ENCODE results near the gene TET3. TPM values are rescaled to one million over a fixed set of nuclear protein-coding genes. Genes with fewer than 3 reads are reported as not detected.

TET3 gene
- total RNA-seq (ENCODE audit: low replicate concordance) = 34.6 and 71.5 TPM in 2 replicates
- long read RNA-seq, partial matches to known transcripts = 0 of 26 reads
- long read RNA-seq, other reads (novel, unspliced or antisense) = 26 of 26 reads

DNA sequence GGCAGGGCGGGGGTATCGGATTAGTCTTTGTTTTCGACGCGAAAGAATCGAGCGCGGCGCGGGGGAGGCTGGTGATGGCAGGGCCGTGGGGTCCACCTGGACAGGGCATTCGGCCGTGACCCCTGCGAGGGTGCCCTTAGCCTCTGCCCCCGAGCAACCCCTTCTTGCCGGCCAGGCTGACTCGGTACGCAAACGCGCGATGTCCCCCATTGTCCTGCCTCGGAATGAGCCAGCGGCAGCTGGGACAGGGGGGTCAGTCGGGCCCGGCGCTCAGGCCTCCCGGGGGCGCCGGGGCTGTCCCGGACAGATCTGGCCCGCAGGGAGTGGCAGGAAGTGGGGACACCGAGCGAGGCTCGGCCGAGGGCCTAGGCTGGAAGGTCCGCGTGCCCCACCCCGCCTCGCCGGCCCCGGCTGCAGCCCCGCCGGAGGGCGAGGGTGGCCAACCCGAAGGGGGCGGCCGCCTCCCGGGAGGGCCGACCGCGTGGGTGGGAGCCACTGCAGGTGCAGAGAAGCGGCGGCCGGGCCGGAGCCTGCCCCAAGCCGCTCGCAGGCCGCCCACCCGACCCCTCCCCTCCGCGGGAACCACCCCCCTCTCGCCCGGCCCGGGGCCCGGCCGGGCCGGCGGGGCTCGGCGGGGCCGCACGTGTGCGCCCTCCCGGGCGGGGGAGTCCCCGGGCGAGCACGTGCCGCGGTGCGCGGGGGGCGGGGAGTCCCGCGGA is at the start of gene TET3:
Gene TET3, plus strand, starts transcription at position 708 of the 719 bp plus-strand sequence. CDS start 1,494 bp downstream, outside the sequence.
- Mint-ChIP-seq H3K27ac (peak within 1 kb of the TSS; percentile 100), H3K27me3 (peaks cover 38% of the 10 kb centered on the region), H3K9me3 (no peaks in the 10 kb centered on the region), H3K36me3 (peaks cover 19% of the 10 kb centered on the region), H3K4me3 (peak within 1 kb of the TSS; percentile 91), H3K4me1 (ENCODE audit: unreplicated experiment) (peaks cover 58% of the 10 kb centered on the region)
- DNase-seq (ENCODE audit: extremely low spot score, unreplicated experiment) = no peak
- TF ChIP-seq, protein P1, sequence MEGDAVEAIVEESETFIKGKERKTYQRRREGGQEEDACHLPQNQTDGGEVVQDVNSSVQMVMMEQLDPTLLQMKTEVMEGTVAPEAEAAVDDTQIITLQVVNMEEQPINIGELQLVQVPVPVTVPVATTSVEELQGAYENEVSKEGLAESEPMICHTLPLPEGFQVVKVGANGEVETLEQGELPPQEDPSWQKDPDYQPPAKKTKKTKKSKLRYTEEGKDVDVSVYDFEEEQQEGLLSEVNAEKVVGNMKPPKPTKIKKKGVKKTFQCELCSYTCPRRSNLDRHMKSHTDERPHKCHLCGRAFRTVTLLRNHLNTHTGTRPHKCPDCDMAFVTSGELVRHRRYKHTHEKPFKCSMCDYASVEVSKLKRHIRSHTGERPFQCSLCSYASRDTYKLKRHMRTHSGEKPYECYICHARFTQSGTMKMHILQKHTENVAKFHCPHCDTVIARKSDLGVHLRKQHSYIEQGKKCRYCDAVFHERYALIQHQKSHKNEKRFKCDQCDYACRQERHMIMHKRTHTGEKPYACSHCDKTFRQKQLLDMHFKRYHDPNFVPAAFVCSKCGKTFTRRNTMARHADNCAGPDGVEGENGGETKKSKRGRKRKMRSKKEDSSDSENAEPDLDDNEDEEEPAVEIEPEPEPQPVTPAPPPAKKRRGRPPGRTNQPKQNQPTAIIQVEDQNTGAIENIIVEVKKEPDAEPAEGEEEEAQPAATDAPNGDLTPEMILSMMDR (conservative IDR thresholded peaks at IDR 0.05) = no peak

DNA sequence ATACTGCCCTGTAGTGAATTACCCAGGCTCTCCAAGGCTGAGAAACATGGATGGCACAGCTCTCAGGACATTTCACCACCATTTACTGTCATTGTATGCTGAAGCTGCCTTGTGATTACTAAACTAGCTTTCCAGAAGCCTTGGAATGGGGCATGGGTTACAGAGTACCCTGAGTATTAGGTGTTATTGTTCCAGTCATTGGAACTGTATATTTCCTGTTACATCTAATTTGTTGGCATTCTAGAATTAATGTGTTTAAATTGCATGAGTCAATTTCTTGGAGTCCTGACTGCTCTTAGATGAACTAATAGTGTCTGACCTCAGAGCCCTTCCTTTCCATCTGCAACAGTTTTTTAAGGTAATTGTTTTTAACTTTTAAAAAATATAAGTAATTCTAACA is 49.1 kb upstream of the TET3 start:
- no peak overlapping the region for H3K27ac Mint-ChIP-seq
- no peaks in the 10 kb centered on the region for H3K9me3 Mint-ChIP-seq
- no peak overlapping the region for H3K4me3 Mint-ChIP-seq
- DNase-seq (ENCODE audit: extremely low spot score, unreplicated experiment) = no peak
- TF ChIP-seq, protein P1 (conservative IDR thresholded peaks at IDR 0.05) = no peak
- H3K36me3 Mint-ChIP-seq = peaks cover 18% of the 10 kb centered on the region
- H3K27me3 Mint-ChIP-seq = no peaks in the 10 kb centered on the region
- H3K4me1 Mint-ChIP-seq (ENCODE audit: unreplicated experiment) = peaks cover 34% of the 10 kb centered on the region

DNA sequence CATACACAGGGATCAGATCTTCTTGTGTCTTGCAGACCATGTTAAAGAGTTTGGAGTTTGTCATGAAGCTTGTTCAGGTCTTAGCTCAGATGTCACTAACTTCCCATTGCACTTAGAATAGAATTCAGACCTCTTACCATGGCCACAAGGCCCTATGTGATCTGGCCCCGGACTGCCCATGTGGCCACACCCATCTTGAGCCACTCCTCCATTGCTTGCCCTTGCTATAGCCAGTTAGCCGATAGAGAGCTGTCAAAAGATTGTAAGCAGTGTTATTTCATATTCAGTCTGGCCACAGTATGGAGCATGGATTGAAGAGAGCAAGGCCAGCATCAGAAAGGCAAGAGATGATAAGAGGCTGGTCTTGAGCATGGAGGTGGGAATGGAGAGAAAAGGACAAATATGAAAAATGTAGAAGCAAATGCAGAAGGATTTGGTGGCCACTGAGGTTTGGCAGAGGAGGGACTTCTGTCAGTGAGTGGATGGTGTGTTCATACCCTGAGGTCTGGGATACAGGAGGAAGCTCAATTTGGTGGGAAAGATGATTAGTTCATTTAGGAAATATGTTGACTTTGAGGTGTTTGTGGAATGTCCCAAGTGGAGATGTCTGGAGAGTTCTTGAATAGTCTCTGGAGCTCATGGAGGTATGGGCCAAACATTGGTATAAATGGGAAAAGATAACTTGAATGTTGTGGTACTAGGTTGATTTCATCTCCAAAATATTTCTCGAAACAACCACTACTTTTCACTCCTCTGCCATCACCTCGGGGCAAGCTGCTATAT is 47.4 kb upstream of the TET3 start:
- peak overlapping the region; percentile 13 for H3K27ac Mint-ChIP-seq
- H3K9me3 Mint-ChIP-seq = no peaks in the 10 kb centered on the region
- H3K4me3 Mint-ChIP-seq = no peak overlapping the region
- TF ChIP-seq, protein P1 (conservative IDR thresholded peaks at IDR 0.05) = no peak
- peaks cover 18% of the 10 kb centered on the region for H3K36me3 Mint-ChIP-seq
- H3K4me1 Mint-ChIP-seq (ENCODE audit: unreplicated experiment) = peaks cover 27% of the 10 kb centered on the region
- H3K27me3 Mint-ChIP-seq = no peaks in the 10 kb centered on the region
- DNase-seq (ENCODE audit: extremely low spot score, unreplicated experiment) = no peak

DNA sequence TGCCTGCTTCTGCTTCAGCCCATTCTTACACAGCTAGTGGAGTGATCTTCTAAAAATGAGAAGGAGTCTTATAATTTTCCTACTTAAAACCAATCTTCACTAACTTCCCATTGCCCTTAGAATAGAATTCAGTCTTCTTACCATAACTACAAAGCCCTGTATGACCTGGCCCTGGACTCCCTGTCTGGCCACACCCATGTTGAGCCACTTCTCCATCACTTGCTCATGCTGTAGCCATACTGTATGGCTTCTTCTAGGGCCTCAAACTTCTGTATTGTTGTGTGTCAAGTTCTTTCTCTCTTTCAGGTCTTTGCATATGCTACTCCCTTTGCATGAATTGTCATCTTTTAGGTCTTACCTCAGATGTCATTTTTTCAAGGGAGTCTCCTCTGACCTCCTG is 46.8 kb upstream of the TET3 start:
- Mint-ChIP-seq H3K4me3 (no peak overlapping the region), H3K9me3 (no peaks in the 10 kb centered on the region), H3K27me3 (no peaks in the 10 kb centered on the region), H3K4me1 (ENCODE audit: unreplicated experiment) (peaks cover 27% of the 10 kb centered on the region), H3K27ac (no peak overlapping the region), H3K36me3 (peaks cover 18% of the 10 kb centered on the region)
- DNase-seq (ENCODE audit: extremely low spot score, unreplicated experiment) = no peak
- TF ChIP-seq, protein P1 (conservative IDR thresholded peaks at IDR 0.05) = no peak

DNA sequence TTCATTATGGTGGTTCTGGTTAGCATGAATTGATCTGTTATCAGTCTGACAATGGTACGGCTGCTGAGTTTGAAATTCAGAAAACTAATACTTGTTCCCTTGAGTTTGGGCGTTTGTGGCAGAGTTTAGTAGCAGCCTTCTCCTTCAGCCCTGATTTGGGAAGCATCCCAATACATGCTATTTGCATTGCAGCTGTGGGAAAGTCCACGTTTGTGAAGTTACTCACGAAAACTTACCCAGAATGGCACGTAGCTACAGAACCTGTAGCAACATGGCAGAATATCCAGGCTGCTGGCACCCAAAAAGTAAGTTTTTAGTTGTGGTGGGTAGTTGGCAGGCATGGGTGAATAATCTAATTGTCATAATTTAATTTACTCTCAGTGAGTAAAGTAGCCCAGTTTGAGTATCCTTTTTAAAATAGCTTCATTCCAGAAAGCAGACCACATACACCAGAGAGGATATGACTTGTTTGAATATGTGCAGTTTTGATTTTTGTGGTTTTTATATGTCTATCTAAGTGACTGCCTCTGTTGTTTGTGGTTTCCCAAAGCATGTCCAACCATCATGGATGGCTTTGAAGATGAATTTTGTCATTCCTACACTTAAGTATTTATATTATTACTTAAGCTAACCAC is 45.9 kb upstream of the TET3 start:
- peaks cover 20% of the 10 kb centered on the region for H3K4me1 Mint-ChIP-seq (ENCODE audit: unreplicated experiment)
- DNase-seq (ENCODE audit: extremely low spot score, unreplicated experiment) = no peak
- H3K9me3 Mint-ChIP-seq = no peaks in the 10 kb centered on the region
- no peak overlapping the region for H3K27ac Mint-ChIP-seq
- H3K4me3 Mint-ChIP-seq = no peak overlapping the region
- TF ChIP-seq, protein P1 (conservative IDR thresholded peaks at IDR 0.05) = no peak
- H3K36me3 Mint-ChIP-seq = peaks cover 14% of the 10 kb centered on the region
- H3K27me3 Mint-ChIP-seq = no peaks in the 10 kb centered on the region

All from type B pancreatic cell (in vitro differentiated cells).